Fibroblast of skin of back (primary cell): Measurements from ENCODE around the gene BRD4.

Source experiments
- DNase-seq: peaks from one replicate; pipeline ENCODE4 v3.0.0-alpha.2; 2013

Gene BRD4

DNA sequence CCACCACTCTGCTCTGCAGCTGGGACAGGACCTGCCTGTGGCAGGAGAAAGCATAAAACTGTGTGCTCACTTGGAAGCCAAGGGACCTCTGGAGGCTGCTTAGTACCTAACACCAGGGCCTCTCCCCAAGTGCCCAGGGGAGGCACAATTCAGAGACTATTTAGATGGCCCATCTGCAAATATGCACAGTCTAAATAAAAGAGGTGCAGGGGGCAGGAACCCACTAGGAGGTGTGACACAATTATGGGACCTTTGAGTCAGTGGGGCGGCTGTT is 67.5 kb downstream of the BRD4 start:
- DNase-seq = no peak

DNA sequence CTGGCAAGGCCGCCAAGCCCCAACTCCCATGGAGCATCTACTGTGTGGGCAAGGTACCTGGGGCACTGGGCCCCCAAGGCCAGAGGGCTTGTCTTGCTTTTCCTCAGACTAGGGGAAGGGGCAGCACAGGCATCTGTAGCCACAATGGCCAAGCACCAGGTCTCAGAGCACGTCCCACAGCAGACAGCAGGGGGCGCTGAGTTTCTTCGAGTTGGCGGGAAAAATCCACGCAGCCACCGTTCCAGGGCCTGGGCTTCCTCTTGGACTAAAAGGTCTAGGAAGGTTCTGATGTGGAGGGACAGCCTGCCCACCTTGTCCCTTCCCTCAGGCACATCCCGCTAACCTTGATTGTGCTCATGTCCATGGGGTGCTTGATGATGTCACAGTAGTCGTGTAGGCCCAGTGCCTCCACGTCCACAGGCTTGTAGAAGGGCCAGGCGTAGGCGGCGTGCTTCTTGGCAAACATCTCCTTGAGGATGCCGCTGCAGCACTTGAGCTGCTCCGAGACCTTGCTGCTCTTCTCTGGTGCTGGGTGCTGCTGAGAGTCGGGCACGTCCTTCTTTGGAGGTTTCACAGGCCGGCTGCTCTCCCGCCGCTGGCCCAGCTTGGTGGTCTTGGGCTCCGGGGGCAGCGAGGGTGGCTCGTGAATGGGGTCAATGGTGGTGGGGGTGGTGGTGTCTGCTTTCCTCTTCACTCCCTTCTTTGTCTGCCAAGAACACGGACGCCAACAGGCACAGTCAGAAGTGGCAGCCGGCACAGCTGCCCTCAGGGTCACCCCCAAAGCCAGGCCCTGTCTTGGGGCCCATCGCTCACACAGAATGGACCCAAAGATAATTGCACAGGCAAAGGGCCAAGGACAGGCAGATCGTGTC is 68.0 kb downstream of the BRD4 start:
- peak; percentile 59 for DNase-seq

DNA sequence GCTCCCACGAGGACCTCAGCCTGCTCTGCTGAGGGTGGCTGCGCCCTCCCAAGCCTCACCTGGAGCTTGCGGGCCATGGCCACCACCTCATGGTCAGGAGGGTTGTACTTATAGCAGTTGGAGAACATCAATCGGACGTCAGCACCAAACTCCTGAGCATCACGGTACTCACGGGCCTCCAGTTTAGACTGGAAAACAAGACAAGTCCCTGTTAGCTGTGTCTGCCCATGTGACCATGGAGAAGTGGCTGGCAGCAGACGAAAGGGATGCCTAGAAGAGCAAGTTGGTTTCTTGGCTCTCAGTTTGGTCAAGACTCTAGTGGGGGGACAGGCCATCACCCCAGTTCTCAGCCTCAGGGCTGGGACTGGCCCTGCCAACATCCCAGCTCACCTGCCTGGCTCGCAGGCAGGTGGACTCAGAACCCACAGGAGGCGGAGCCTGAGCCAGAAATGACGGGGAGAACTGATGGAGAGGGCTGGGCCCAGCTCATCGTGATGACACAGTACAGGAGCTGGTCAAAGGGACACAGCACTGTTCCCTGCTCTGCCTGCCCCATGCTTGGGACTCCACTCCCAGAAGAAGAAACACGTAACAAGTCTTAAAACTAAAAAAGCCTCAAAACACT is 68.9 kb downstream of the BRD4 start:
- DNase-seq = no peak

- no peak for DNase-seq
Measured at GRCh38 chr19:15262011-15262410, 70.3 kb downstream of the BRD4 start.

DNA sequence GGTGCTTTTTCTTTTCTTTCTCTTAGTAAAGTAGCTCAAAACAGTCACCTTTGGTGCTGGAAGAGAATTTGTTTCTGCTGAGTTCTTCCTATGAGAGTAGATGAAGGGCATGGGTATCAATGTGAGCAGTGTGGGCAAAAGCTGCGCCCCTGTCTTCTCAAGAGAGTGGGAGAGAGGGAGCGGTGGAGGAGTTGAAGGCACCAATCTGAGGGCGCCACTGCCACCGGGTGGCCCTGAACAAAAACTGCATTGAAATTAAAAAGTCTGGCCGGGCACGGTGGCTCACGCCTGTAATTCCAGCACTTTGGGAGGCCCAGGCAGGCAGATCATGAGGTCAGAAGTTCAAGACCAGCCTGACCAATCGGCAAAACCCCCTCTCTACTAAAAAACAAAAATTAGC is 71.4 kb downstream of the BRD4 start:
- DNase-seq = peak; percentile 35

DNA sequence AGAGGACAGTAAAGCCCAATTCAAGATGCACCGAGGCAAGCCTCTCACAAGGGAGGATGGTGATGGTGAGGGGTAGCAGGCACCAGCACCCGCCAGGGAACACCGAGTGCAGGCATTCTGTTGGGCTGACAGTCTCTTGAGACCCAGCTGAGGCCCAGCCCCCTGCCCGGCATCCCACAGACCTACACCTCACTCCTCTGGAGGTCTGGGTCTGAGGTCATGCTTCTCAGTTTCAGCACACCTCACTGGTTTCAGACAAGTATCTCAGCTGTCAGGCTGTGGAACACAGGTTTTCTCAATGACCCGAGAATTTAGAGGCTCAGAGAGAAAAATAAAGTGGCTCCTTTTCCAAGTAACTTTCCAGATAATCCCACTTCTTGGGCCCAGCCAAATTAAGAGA is 72.4 kb downstream of the BRD4 start:
- DNase-seq = no peak

DNA sequence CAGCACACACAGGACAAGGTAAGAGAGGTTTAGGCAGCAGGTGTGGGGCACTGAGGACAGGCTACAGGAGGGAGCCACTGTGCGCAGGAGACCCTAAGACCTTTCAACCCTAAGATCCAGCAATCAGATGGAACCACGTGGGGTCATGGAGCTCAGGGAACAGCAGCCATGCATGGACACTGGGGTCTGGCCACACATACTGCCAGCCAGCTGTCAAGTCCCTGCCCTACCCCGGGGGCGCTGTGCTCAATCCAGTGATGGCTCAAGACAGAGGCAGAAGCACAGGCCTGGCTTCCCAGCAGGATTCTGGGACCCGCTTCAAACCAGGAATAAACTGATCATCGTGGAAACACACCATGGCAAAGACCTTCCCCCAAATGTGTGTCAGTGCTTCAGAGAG is 74.6 kb downstream of the BRD4 start:
- DNase-seq = no peak

DNA sequence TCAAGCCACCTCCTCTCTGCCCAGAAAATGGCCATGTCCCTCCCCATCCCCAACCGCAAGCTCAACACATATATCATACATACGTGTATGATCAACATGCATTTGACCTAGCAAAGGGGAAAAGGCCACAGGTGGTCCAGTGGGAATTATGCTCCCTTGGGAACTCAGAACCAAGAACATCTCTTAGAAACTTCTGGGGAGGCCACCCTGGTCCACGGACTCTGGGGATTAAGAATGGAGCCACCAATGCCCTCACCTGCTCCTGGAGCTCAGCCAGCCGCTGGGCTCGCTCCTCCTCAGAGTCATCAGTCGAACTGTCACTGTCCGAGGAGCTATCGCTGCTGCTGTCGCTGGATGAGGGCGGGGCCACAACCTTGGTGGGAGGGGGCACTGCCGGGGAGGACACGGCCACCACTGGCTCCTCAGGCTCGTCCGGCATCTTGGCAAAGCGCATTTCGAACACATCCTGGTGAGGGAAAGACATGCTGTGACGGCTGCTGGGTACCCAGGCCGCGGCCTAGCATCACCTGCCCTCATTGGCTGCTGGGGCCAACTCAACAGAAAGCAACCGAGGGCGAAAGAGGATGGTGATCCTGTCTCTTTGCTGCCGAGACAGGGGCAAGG is 75.5 kb downstream of the BRD4 start:
- DNase-seq = no peak

DNA sequence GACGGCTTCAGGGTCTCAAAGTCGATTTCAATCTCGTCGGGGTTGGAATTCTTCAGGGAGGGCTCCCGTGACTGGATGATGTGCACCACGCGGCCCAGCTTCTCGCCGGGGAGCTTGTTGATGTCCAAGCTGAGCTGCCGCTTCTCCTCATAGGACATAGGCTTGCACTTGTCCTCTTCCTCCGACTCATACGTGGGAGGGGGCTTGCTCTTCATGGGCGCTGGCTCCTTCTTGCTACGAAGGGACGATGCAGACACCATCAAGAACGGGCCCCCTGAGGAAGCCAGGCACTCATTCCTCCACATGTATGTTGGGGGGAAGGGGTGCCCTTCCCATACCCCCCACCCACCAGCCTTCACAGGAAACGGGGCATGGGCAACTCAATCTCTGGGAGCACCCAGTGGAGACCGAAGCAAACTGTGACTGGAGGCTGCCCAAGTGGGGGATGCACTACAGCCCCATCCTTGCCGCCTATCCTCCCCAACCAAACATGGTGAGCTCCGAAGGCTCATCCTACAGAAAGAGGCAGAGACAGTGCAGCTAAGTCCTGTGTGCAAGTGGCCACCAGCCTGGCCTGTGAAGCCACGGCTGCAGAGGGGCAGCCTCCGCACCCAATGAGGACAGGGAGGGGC is 76.9 kb downstream of the BRD4 start:
- DNase-seq = no peak

DNA sequence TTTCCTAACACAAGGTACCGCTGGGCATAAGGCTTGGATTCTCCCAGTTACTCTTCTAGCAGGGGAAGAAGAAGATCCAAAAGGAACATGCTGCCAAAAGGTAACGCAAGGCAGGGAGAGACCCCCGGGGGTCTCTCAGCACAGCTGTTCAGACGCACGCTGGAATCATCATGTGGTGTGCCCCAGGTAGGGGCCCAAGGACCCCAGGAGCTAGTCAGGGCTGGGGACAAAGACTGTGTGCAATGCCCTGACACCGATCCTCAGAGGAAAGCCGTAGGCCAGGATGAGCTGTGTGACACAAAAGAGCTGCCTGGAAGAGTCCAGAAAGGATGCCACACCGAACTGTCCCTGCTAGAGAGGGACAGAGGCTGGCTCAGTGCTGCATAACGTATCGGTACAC is 77.8 kb downstream of the BRD4 start:
- no peak for DNase-seq

DNA sequence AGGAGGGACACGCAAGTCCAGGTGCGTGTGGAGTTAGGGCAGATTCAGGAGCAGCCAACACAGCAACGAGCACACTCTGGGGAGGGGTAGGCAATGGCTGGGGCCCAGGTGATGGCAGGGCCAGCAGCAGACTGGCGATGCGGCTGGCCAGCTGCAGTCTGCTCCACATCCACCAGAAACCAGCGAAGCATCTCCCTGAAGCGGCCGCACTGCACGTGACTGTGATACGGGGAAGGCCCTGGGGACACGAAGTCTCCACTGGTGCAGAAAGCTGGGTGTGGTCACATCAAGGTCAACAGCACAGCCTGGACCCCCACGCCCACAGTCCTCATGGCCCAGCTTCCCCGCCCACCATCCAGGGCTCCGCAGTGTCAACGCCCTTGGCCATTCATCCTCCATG is 78.8 kb downstream of the BRD4 start:
- no peak for DNase-seq

- no peak for DNase-seq
Measured at GRCh38 chr19:15253061-15253460, 79.3 kb downstream of the BRD4 start.

DNA sequence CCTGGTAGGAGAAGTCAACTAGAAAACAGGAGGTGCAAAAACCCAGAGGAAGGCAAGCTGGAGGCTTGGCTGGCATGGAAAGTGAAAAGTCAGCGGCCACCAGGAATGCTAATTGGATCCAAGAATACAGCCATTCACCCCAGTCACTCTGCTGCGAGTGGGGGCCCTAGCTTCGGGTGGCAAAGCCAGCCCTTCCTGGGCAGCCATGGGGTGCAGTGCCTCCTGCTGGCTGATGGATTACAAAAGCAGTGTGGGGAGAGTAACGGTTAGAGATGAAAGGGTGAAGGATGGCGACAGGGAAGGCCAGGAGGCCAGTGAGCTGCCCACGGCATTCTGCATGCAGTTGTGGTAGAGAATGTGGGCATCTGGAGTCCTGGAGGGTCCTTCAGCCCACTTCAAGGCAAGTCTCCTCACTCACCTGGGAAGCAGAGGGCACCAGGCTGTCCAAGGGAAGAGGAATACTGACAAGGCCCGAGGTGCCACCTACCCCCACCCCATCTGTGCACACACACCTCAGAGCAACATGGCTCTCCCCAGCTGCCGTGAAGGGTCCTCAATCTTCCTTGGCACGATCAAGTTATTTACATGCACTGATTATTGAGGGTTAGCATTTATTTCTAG is 79.8 kb downstream of the BRD4 start:
- DNase-seq = peak; percentile 80

DNA sequence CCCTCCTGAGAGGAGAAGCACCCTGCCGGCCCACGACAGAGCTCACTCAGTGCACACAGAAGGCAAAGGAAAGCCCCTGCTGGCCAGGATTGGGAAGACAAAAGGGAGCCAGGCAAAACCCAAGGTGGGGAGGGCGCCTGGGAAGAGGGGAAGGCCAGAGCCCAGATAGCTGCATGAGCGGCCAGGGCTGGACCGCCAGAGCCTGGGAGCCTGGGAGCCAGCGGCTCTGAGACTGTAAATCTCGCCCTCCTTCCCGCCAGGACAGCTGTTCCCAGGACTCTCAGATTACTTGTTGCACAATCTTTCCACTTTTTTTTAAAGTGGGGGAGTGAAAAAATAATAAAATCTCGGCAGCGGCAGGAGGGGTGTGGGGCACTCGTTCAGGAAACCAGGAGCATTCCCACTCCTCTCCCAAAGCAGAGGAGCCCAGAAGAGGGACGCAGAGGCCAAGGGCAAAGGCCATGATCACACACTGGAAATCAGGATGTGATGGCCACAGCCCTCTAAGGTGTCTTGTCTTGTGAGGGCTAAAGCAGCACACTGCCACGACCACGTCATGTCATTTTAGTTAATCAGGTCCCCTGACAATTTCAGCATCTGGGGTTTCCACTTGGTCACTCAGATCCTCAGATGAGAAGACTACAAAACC is 80.5 kb downstream of the BRD4 start:
- DNase-seq = peak; percentile 97

DNA sequence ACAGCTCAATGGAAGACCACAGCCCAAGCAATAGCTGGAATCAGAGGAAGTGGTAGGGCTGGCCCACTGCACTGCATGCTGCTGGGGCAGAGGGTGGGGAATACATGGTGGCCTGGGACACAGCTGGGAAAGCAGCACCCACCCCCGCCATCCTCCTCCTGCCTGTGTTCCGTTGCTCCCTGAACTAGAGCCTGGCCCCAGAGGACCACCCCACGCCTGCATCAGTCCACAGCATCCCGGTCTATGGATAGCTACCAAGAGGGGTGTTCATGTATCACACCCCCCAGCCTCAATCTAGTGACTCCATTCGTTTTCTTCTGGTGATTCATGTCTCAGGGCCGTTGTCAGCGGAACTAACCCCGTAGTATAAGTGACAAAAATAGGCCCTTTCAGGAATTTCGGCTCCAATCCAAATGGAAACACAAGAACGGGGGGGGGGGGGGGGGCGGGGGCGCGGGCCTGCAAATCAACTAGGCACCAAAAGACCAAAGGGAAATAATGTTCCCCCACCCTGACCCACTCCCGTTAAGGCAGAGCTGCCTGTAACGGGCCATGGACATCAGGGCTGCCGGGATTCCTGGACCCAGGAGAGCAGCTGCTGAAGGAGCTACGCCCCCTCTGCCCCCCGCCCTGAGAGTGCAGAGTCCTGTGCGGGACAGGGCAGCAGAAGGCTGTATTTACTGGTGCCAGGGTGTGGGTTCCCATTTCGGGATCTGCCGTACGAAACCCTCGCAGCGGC is 81.2 kb downstream of the BRD4 start:
- peak; percentile 98 for DNase-seq

DNA sequence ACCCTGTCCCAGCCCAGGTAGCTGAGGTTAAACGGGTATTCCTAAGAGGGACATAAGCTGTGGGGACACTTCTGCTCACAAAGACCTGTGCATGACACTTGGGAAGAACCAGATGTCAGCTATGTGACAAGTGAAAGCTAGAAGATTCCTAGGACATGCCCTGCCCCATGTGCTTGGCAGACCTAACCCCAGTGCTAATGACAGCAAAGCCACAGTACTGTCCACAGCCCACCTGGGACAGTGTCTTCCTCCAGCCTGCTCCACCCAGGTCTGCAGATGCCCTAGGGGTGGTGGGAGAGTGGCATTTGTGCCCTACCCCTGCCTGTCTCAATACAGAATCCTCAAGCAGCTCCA is 81.7 kb downstream of the BRD4 start:
- no peak for DNase-seq

- DNase-seq = peak; percentile 99
Measured at GRCh38 chr19:15249972-15250639, 82.2 kb downstream of the BRD4 start.

DNA sequence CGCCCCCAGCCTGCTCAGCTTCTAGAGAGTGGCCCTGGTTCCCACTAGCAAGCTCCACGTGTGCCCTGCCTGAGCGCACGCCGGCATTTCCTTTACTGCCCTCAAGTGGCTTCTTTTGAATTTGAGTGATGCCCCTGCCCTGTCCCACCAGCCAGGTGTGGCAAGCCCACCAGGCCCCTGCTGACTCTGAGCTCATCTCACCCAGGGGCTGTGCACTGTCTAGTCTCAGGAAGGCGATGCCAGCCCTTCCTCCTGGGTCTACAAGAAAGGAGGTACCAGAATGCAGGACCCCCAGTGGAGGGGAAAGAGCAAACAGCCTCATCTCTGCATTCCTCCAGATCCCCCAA is 82.8 kb downstream of the BRD4 start:
- DNase-seq = no peak

DNA sequence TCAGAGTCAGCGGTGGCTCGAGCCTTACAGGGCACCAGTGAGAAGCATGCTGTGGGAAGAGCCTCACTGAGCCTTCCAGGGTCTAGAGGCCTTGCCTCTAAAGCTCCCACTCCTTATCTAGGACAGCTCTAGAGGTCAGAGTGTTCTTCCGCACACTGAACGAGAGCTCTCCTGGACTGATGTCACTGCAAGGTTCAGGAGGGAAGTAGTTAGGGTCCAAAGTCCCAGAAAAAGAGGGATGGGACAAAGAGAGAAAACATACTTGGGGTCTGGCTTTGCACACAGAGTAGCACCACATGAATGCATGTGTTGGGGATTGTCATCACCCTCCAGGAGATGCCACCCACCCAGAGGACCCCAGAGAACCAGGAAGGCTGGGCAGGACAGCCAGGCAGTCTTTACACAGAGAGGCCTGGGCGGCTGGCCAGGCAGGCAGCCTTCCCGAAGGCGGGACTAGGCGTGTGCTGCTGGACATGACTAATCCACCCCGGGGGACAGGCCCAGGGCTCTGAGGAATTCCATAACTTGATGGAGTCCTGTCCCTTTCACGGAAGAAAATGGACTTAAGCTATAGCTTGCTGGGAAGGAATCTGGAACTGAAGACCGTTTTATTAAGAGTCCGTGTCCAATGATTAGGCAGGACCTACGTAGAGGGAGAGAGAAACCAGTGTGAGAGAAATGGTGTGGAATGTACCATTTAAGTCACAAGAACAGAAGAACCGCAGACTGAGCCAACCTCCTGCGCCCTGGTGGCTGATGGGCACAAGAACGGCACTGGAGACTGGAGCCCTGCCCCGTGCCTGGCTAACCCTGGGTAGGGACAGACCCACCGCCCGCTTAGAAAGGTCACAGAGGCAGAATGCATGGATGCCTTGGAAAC is 83.5 kb downstream of the BRD4 start:
- DNase-seq = peak; percentile 98

GRCh38 chr19:15248106-15248505 is 84.2 kb downstream of the BRD4 start:
- DNase-seq = peak; percentile 97
